BE2C (cell line): ENCODE measurements around the gene IP6K3.

Source experiments
- DNase-seq: peaks from one replicate; pipeline ENCODE4 v3.0.0-alpha.2; 2020
- H3K27me3 ChIP-seq: fragments of 250-450 bp; sonication (Bioruptor Pico); 2 replicates; pipeline ENCODE4 v1.5.1; 2020; ENCODE audit warnings: mild to moderate bottlenecking
- H3K36me3 ChIP-seq: fragments of 250-450 bp; sonication (Bioruptor Pico); 2 replicates; pipeline ENCODE4 v1.5.1; 2020; ENCODE audit warnings: mild to moderate bottlenecking
- H3K4me1 ChIP-seq: fragments of 250-450 bp; sonication (Bioruptor Pico); 2 replicates; pipeline ENCODE4 v1.5.1; 2020
- H3K4me3 ChIP-seq: 2 replicates; pipeline ENCODE4 v1.5.1; 2011; ENCODE audit warnings: low read depth, low read length
- H3K9me3 ChIP-seq: fragments of 250-450 bp; sonication (Bioruptor Pico); 2 replicates; pipeline ENCODE4 v1.5.1; 2020
- TF ChIP-seq, protein P1 (sequence below): IDR thresholded peaks from 2 replicates; pipeline ENCODE4 v1.5.1; 2012; ENCODE audit warnings: mild to moderate bottlenecking, low read depth, low read length

The IP6K3 gene

DNA sequence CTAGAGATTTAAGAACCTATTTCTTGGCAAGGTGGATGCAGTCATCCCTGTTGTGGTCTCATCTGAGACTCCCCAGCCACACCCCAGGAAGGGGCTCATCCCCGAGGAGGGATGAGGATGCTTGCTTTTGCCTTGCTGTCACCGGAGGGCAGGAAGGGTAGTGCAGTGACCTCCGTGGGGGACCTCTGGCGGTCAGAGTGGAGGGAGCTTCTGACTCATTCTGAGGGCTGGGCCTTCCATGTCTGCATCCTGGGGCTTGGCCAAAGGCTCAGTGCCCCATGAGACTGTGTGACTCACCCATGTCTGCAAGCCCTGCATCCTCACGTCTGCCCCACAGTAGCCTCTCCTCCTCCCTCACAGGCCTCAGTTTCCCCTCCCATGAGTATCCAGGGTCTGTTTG, 73.9 kb downstream of the IP6K3 start:
- H3K4me3 ChIP-seq: no peak overlapping the region
- H3K36me3 ChIP-seq: no peaks in the 10 kb centered on the region
- TF ChIP-seq, protein P1, sequence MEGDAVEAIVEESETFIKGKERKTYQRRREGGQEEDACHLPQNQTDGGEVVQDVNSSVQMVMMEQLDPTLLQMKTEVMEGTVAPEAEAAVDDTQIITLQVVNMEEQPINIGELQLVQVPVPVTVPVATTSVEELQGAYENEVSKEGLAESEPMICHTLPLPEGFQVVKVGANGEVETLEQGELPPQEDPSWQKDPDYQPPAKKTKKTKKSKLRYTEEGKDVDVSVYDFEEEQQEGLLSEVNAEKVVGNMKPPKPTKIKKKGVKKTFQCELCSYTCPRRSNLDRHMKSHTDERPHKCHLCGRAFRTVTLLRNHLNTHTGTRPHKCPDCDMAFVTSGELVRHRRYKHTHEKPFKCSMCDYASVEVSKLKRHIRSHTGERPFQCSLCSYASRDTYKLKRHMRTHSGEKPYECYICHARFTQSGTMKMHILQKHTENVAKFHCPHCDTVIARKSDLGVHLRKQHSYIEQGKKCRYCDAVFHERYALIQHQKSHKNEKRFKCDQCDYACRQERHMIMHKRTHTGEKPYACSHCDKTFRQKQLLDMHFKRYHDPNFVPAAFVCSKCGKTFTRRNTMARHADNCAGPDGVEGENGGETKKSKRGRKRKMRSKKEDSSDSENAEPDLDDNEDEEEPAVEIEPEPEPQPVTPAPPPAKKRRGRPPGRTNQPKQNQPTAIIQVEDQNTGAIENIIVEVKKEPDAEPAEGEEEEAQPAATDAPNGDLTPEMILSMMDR: peak; percentile 51
- no peaks in the 10 kb centered on the region for H3K9me3 ChIP-seq
- peak; percentile 76 for DNase-seq
- peaks cover 3% of the 10 kb centered on the region; the same call in 1 of the 2 replicates for H3K4me1 ChIP-seq
- H3K27me3 ChIP-seq: no peaks in the 10 kb centered on the region

GRCh38 chr6:33671744-33672072, 75.0 kb downstream of the IP6K3 start:
- no peaks in the 10 kb centered on the region for H3K36me3 ChIP-seq
- no peak for DNase-seq
- H3K9me3 ChIP-seq: no peaks in the 10 kb centered on the region
- H3K4me1 ChIP-seq: peaks cover 3% of the 10 kb centered on the region; the same call in 1 of the 2 replicates
- TF ChIP-seq, protein P1: no peak
- no peaks in the 10 kb centered on the region for H3K27me3 ChIP-seq
- H3K4me3 ChIP-seq: no peak overlapping the region
